ENCODE results near the gene KRTAP12-1. TPM values are rescaled to one million over a fixed set of nuclear protein-coding genes. Genes with fewer than 3 reads are reported as not detected.

Gene KRTAP12-1
- total RNA-seq, 2 experiments from 2014 or later: not detected

GRCh38 chr21:44702973-44703730 is 21.2 kb upstream of the KRTAP12-1 start:
- no TSS peak for BruUV-seq (replicated peaks)
- intact Hi-C loops (cut with micrococcal nuclease; ENCODE audit: unreplicated experiment): no loop called here
- no peak overlapping the region for H3K27ac ChIP-seq (ENCODE audit: low read depth, low read length, poor library complexity, severe bottlenecking)
- H3K4me1 ChIP-seq (ENCODE audit: insufficient read depth, low read length, poor library complexity, severe bottlenecking): no peaks in the 10 kb centered on the region
- no peak for DNase-seq (ENCODE audit: low spot score)
- TF ChIP-seq, protein P1, sequence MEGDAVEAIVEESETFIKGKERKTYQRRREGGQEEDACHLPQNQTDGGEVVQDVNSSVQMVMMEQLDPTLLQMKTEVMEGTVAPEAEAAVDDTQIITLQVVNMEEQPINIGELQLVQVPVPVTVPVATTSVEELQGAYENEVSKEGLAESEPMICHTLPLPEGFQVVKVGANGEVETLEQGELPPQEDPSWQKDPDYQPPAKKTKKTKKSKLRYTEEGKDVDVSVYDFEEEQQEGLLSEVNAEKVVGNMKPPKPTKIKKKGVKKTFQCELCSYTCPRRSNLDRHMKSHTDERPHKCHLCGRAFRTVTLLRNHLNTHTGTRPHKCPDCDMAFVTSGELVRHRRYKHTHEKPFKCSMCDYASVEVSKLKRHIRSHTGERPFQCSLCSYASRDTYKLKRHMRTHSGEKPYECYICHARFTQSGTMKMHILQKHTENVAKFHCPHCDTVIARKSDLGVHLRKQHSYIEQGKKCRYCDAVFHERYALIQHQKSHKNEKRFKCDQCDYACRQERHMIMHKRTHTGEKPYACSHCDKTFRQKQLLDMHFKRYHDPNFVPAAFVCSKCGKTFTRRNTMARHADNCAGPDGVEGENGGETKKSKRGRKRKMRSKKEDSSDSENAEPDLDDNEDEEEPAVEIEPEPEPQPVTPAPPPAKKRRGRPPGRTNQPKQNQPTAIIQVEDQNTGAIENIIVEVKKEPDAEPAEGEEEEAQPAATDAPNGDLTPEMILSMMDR (conservative IDR thresholded peaks at IDR 0.05; ENCODE audit: low read length): no peak
- TF ChIP-seq EZH2phosphoT487 (IDR thresholded peaks at IDR 0.05; ENCODE audit: borderline replicate concordance, low read depth, low read length): no peak
- ChIA-PET POLR2A (no interaction called here), CTCF (ENCODE audit: unreplicated experiment) (no interaction called here)
- no peaks in the 10 kb centered on the region for H3K9me2 ChIP-seq (ENCODE audit: insufficient read depth, low read length)
- H3K4me2 ChIP-seq (ENCODE audit: low read length): no peak overlapping the region
- no peaks in the 10 kb centered on the region for H4K20me1 ChIP-seq (ENCODE audit: insufficient read depth, low read length)
- H3K79me2 ChIP-seq (ENCODE audit: insufficient read depth, low read depth, low read length): no peaks in the 10 kb centered on the region
- H3K36me3 ChIP-seq (ENCODE audit: insufficient read depth, low read length): no peaks in the 10 kb centered on the region
- no peaks in the 10 kb centered on the region for H3K9me3 ChIP-seq (ENCODE audit: low read length)
- H2AFZ ChIP-seq (ENCODE audit: low read length): no peak overlapping the region
- H3K4me3 ChIP-seq (ENCODE audit: low read depth, low read length, poor library complexity, severe bottlenecking): no peak overlapping the region

DNA sequence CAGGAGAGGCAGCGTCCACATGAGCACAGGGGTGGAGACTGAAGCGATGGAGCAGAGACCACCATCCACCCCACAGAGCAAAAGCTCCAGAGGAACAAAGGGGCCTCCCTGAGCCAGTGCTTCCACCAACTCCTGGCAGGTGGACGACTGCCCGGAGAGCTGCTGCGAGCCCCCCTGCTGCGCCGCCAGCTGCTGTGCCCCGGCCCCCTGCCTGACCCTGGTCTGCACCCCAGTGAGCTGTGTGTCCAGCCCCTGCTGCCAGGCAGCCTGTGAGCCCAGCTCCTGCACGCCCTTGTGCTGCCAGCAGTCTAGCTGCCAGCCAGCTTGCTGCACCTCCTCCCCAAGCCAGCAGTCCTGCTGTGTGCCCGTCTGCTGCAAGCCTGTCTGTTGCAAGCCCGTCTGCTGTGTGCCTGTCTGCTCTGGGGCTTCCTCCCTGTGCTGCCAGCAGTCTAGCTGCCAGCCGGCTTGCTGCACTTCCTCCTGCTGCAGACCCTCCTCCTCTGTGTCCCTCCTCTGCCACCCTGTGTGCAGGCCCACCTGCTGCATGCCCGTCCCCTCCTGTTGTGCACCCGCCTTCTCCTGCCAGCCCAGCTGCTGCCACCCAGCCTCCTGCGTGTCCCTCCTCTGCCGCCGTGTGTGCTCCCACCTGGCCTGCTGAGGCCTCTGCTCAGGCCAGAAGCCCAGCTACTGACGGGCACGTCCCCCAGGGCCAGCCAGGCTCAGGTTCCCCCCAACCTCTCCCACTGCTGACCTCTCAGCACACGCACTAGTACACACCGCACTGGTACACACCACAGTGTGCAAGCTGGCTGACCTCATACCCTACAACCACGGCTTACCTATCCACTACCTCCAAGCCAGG is 20.4 kb upstream of the KRTAP12-1 start:
- Histone ChIP-seq H2AFZ (ENCODE audit: low read length) (no peak overlapping the region), H3K36me3 (ENCODE audit: insufficient read depth, low read length) (no peaks in the 10 kb centered on the region), H3K27ac (ENCODE audit: low read depth, low read length, poor library complexity, severe bottlenecking) (no peak overlapping the region), H3K9me3 (ENCODE audit: low read length) (no peaks in the 10 kb centered on the region), H3K4me3 (ENCODE audit: low read depth, low read length, poor library complexity, severe bottlenecking) (no peak overlapping the region), H3K79me2 (ENCODE audit: insufficient read depth, low read depth, low read length) (no peaks in the 10 kb centered on the region), H3K9me2 (ENCODE audit: insufficient read depth, low read length) (no peaks in the 10 kb centered on the region), H4K20me1 (ENCODE audit: insufficient read depth, low read length) (no peaks in the 10 kb centered on the region), H3K4me2 (ENCODE audit: low read length) (no peak overlapping the region), H3K4me1 (ENCODE audit: insufficient read depth, low read length, poor library complexity, severe bottlenecking) (no peaks in the 10 kb centered on the region)
- CTCF ChIA-PET (ENCODE audit: unreplicated experiment): no interaction called here
- TF ChIP-seq, protein P1 (conservative IDR thresholded peaks at IDR 0.05; ENCODE audit: low read length): no peak
- no peak for TF ChIP-seq EZH2phosphoT487 (IDR thresholded peaks at IDR 0.05; ENCODE audit: borderline replicate concordance, low read depth, low read length)
- intact Hi-C loops (cut with micrococcal nuclease; ENCODE audit: unreplicated experiment): no loop called here
- no TSS peak for BruUV-seq (replicated peaks)
- DNase-seq (ENCODE audit: low spot score): no peak
- POLR2A ChIA-PET: no interaction called here

Measured in OCI-LY7 (cell line).